HFFc6 (cell line): Measurements from ENCODE around the gene LINC01488. TPM values are rescaled to one million over a fixed set of nuclear protein-coding genes. Genes with fewer than 3 reads are reported as not detected.

ENCODE experiments used
- DNase-seq: peaks from one replicate; pipeline ENCODE4 v3.0.0-alpha.2; 2018
- H3K27ac Mint-ChIP-seq: 2 replicates; pipeline ENCODE4 v1.8.0; 2020; ENCODE audit warnings: mild to moderate bottlenecking, mixed read lengths
- H3K27me3 Mint-ChIP-seq: 2 replicates; pipeline ENCODE4 v1.8.0; 2021; ENCODE audit warnings: mild to moderate bottlenecking, moderate library complexity, mixed read lengths; ENCODE audit not compliant: insufficient read depth
- H3K36me3 Mint-ChIP-seq: 2 replicates; pipeline ENCODE4 v1.8.0; 2021; ENCODE audit warnings: low read depth, mixed read lengths
- H3K4me1 Mint-ChIP-seq: 2 replicates; pipeline ENCODE4 v1.8.0; 2020; ENCODE audit warnings: low read depth, mixed read lengths
- H3K4me3 Mint-ChIP-seq: 2 replicates; pipeline ENCODE4 v1.8.0; 2020; ENCODE audit warnings: mild to moderate bottlenecking, moderate library complexity, mixed read lengths
- H3K9me3 Mint-ChIP-seq: 2 replicates; pipeline ENCODE4 v1.8.0; 2020; ENCODE audit warnings: mild to moderate bottlenecking, mixed read lengths
- CTCF ChIP-seq: fragments of 200-600 bp; sonication (generic); IDR thresholded peaks from 2 replicates; pipeline ENCODE4 v1.5.0; 2021; ENCODE audit warnings: antibody characterized with exemption, mild to moderate bottlenecking
- total RNA-seq, 6 experiments: library from RNA; stranded (reverse); fragmentation: NEBNext Ultra II Directional; extraction: Animal tissue kit (Norgen Biotek cat#: 25700); gene quantifications; 2 replicates in 1 of 6; 3 replicates in 5 of 6; pipeline ENCODE4 v1.2.3, GENCODE V29; 2021

Gene LINC01488
- total RNA-seq, 6 experiments from 2014 or later: not detected

GRCh38 chr11:69535908-69536307 is 54.4 kb downstream of the LINC01488 start:
- no peak for DNase-seq
- Mint-ChIP-seq H3K4me3 (no peak overlapping the region), H3K36me3 (no peaks in the 10 kb centered on the region), H3K4me1 (peaks cover 4% of the 10 kb centered on the region), H3K27ac (no peak overlapping the region), H3K27me3 (peaks cover 4% of the 10 kb centered on the region), H3K9me3 (no peaks in the 10 kb centered on the region)
- TF ChIP-seq CTCF: no peak

- no peak overlapping the region for H3K4me3 Mint-ChIP-seq
- H3K9me3 Mint-ChIP-seq: no peaks in the 10 kb centered on the region
- DNase-seq: no peak
- peaks cover 2% of the 10 kb centered on the region; the same call in 1 of the 2 replicates for H3K27me3 Mint-ChIP-seq
- peaks cover 9% of the 10 kb centered on the region for H3K4me1 Mint-ChIP-seq
- no peak for TF ChIP-seq CTCF
- H3K36me3 Mint-ChIP-seq: no peaks in the 10 kb centered on the region
- H3K27ac Mint-ChIP-seq: no peak overlapping the region
Measured at GRCh38 chr11:69536406-69536805, 54.9 kb downstream of the LINC01488 start.

- Mint-ChIP-seq H3K27me3 (peaks cover 2% of the 10 kb centered on the region; the same call in 1 of the 2 replicates), H3K27ac (no peak overlapping the region), H3K4me3 (no peak overlapping the region), H3K9me3 (no peaks in the 10 kb centered on the region), H3K36me3 (no peaks in the 10 kb centered on the region), H3K4me1 (peaks cover 16% of the 10 kb centered on the region)
- no peak for TF ChIP-seq CTCF
- no peak for DNase-seq
Measured at GRCh38 chr11:69537126-69537525, 55.7 kb downstream of the LINC01488 start.

GRCh38 chr11:69537855-69538640 is 56.6 kb downstream of the LINC01488 start:
- Mint-ChIP-seq H3K9me3 (no peaks in the 10 kb centered on the region), H3K27me3 (peaks cover 2% of the 10 kb centered on the region; the same call in 1 of the 2 replicates), H3K36me3 (no peaks in the 10 kb centered on the region), H3K4me1 (peaks cover 26% of the 10 kb centered on the region), H3K27ac (no peak overlapping the region), H3K4me3 (no peak overlapping the region)
- DNase-seq: no peak
- no peak for TF ChIP-seq CTCF

- Mint-ChIP-seq H3K27me3 (peaks cover 2% of the 10 kb centered on the region; the same call in 1 of the 2 replicates), H3K36me3 (no peaks in the 10 kb centered on the region), H3K4me1 (peaks cover 26% of the 10 kb centered on the region), H3K4me3 (no peak overlapping the region), H3K9me3 (no peaks in the 10 kb centered on the region), H3K27ac (no peak overlapping the region)
- TF ChIP-seq CTCF: no peak
- DNase-seq: no peak
Measured at GRCh38 chr11:69538854-69539253, 57.4 kb downstream of the LINC01488 start.
